Naive thymus-derived CD4-positive, alpha-beta T cell (primary cell): ENCODE results near the gene ARFGEF3. TPM values are rescaled to one million over a fixed set of nuclear protein-coding genes. Genes with fewer than 3 reads are reported as not detected.

Source experiments
- ATAC-seq: fragments of 150-1000 bp; cut with Tn5 transposase; 2 replicates; pipeline ENCODE4 v1.10.0; 2021; ENCODE audit warnings: mild to moderate bottlenecking, moderate library complexity
- CTCF ChIA-PET: fragments of 350-600 bp; sonication (Branson Sonifier 250); formaldehyde crosslinking; loops from one replicate; lab custom pipeline; 2021; ENCODE audit warnings: antibody characterized with exemption; lab: Charles Lee
- POLR2A ChIA-PET: fragments of 350-600 bp; sonication (Branson Sonifier 250); formaldehyde crosslinking; loops from one replicate; lab custom pipeline; 2021; ENCODE audit warnings: antibody characterized with exemption, inconsistent platforms; lab: Charles Lee
- DNase-seq, 9 donors: peaks; one replicate each; pipeline versions ENCODE4 v3.0.0 to v3.0.0-alpha.2; 2020 to 2022; ENCODE audit warnings: mixed read lengths in 1 of 9
- H3K27ac ChIP-seq: one replicate; pipeline ENCODE4 v1.7.0; 2013; ENCODE audit warnings: mild to moderate bottlenecking, low read depth, low read length, moderate library complexity
- H3K27me3 ChIP-seq, 2 donors: one replicate each; pipeline ENCODE4 v1.7.0; 2013; ENCODE audit warnings: low read length in 2 of 2, mild to moderate bottlenecking in 2 of 2, moderate library complexity in 2 of 2; ENCODE audit not compliant: control insufficient read depth in 2 of 2, insufficient read depth in 2 of 2
- H3K36me3 ChIP-seq, 3 experiments: 1 replicate in 2 of 3; 2 replicates in 1 of 3; pipeline ENCODE4 v1.7.0; 2013; ENCODE audit warnings: low read length in 3 of 3, mild to moderate bottlenecking in 3 of 3, moderate library complexity in 1 of 3; ENCODE audit not compliant: insufficient read depth in 3 of 3, control insufficient read depth in 2 of 3
- H3K4me1 ChIP-seq, 2 donors: one replicate each; pipeline ENCODE4 v1.7.0; 2013; ENCODE audit warnings: low read length in 2 of 2, mild to moderate bottlenecking in 2 of 2, moderate library complexity in 1 of 2; ENCODE audit not compliant: control insufficient read depth in 2 of 2, insufficient read depth in 2 of 2
- H3K4me3 ChIP-seq: 2 replicates; pipeline ENCODE4 v1.7.0; 2013; ENCODE audit warnings: mild to moderate bottlenecking, low read length
- H3K9me3 ChIP-seq, 3 experiments: 1 replicate in 2 of 3; 2 replicates in 1 of 3; pipeline ENCODE4 v1.7.0; 2013; ENCODE audit warnings: low read length in 3 of 3; ENCODE audit not compliant: control insufficient read depth in 2 of 3
- H3K27ac Mint-ChIP-seq, 9 donors: one replicate each; pipeline ENCODE4 v1.8.0; 2020 to 2022; ENCODE audit warnings: mixed read lengths in 9 of 9, mild to moderate bottlenecking in 8 of 9, moderate library complexity in 5 of 9, inconsistent platforms in 2 of 9
- H3K27me3 Mint-ChIP-seq, 5 donors: one replicate each; pipeline ENCODE4 v1.8.0; 2021 to 2022; ENCODE audit warnings: mixed read lengths in 5 of 5, mild to moderate bottlenecking in 1 of 5
- H3K36me3 Mint-ChIP-seq, 5 donors: one replicate each; pipeline ENCODE4 v1.8.0; 2020 to 2022; ENCODE audit warnings: mixed read lengths in 5 of 5, mild to moderate bottlenecking in 3 of 5, inconsistent platforms in 1 of 5
- H3K4me1 Mint-ChIP-seq, 7 donors: one replicate each; pipeline ENCODE4 v1.8.0; 2020 to 2022; ENCODE audit warnings: mixed read lengths in 7 of 7, mild to moderate bottlenecking in 3 of 7, inconsistent platforms in 1 of 7
- H3K4me3 Mint-ChIP-seq, 10 donors: one replicate each; pipeline ENCODE4 v1.8.0; 2020 to 2022; ENCODE audit warnings: mild to moderate bottlenecking in 10 of 10, mixed read lengths in 10 of 10, moderate library complexity in 6 of 10, inconsistent platforms in 2 of 10
- H3K9me3 Mint-ChIP-seq, 11 donors: one replicate each; pipeline ENCODE4 v1.8.0; 2020 to 2022; ENCODE audit warnings: mixed read lengths in 11 of 11, mild to moderate bottlenecking in 4 of 11, inconsistent platforms in 1 of 11, moderate library complexity in 1 of 11
- intact Hi-C, 2 donors: fragments of 100-400 bp; cut with micrococcal nuclease; formaldehyde crosslinking; loops; one replicate each; pipeline ENCODE4 v1.15.1; 2023
- polyA plus RNA-seq, 2 donors: library from polyadenylated mRNA; unstranded; fragments of 300-500 nt; fragmentation: Illumina TruSeq; gene quantifications; one replicate each; pipeline ENCODE4 v1.2.3, GENCODE V29; 2021
- total RNA-seq, 6 experiments: library from RNA in 5 of 6; stranded (reverse) in 5 of 6; gene quantifications; 1 replicate in 5 of 6; 2 replicates in 1 of 6; pipeline ENCODE4 v1.2.3 and lab custom pipeline; 2021 to 2026

ARFGEF3 gene
- total and polyA plus RNA-seq, 7 experiments from 2014 or later: 0.02 to 0.15 (median 0.03) TPM; not detected in 4

GRCh38 chr6:138240476-138241245 lies 78.9 kb downstream of the ARFGEF3 start:
- Mint-ChIP-seq H3K4me3 (no peak overlapping the region), H3K4me1 (no peaks in the 10 kb centered on the region), H3K9me3 (peaks cover 0 to 1% (median 0%) of the 10 kb centered on the region in 11 donors), H3K27ac (no peak overlapping the region), H3K36me3 (no peaks in the 10 kb centered on the region), H3K27me3 (peaks cover 0 to 31% (median 16%) of the 10 kb centered on the region in 5 donors)
- ChIA-PET CTCF (no interaction called here), POLR2A (no interaction called here)
- Histone ChIP-seq H3K27me3 (no peaks in the 10 kb centered on the region), H3K9me3 (no peaks in the 10 kb centered on the region), H3K36me3 (no peaks in the 10 kb centered on the region), H3K4me3 (no peak overlapping the region), H3K27ac (no peak overlapping the region), H3K4me1 (no peaks in the 10 kb centered on the region)
- intact Hi-C loops: no loop called here
- ATAC-seq (no peak), DNase-seq (no peak)

GRCh38 chr6:138241381-138241780 lies 79.6 kb downstream of the ARFGEF3 start:
- H3K4me3 Mint-ChIP-seq: no peak overlapping the region
- H3K27ac Mint-ChIP-seq: no peak overlapping the region
- Histone ChIP-seq H3K9me3 (no peaks in the 10 kb centered on the region), H3K4me3 (no peak overlapping the region), H3K36me3 (no peaks in the 10 kb centered on the region), H3K4me1 (no peaks in the 10 kb centered on the region), H3K27ac (no peak overlapping the region), H3K27me3 (no peaks in the 10 kb centered on the region)
- CTCF ChIA-PET: no interaction called here
- peaks cover 0 to 1% (median 0%) of the 10 kb centered on the region in 11 donors for H3K9me3 Mint-ChIP-seq
- H3K36me3 Mint-ChIP-seq: no peaks in the 10 kb centered on the region
- peaks cover 0 to 31% (median 16%) of the 10 kb centered on the region in 5 donors for H3K27me3 Mint-ChIP-seq
- intact Hi-C loops: no loop called here
- ATAC-seq (no peak), DNase-seq (no peak)
- H3K4me1 Mint-ChIP-seq: no peaks in the 10 kb centered on the region
- POLR2A ChIA-PET: no interaction called here

- H3K27me3 Mint-ChIP-seq: peaks cover 0 to 31% (median 16%) of the 10 kb centered on the region in 5 donors
- no peaks in the 10 kb centered on the region for H3K36me3 ChIP-seq
- no peak overlapping the region for H3K27ac Mint-ChIP-seq
- H3K9me3 Mint-ChIP-seq: peaks cover 0 to 1% (median 0%) of the 10 kb centered on the region in 11 donors
- no peaks in the 10 kb centered on the region for H3K36me3 Mint-ChIP-seq
- ATAC-seq (no peak), DNase-seq (no peak)
- H3K4me3 ChIP-seq: no peak overlapping the region
- ChIA-PET POLR2A (no interaction called here), CTCF (no interaction called here)
- no peak overlapping the region for H3K27ac ChIP-seq
- intact Hi-C loops: no loop called here
- H3K4me1 ChIP-seq: no peaks in the 10 kb centered on the region
- H3K27me3 ChIP-seq: no peaks in the 10 kb centered on the region
- no peak overlapping the region for H3K4me3 Mint-ChIP-seq
- no peaks in the 10 kb centered on the region for H3K4me1 Mint-ChIP-seq
- no peaks in the 10 kb centered on the region for H3K9me3 ChIP-seq
Observed at GRCh38 chr6:138241934-138242333, 80.2 kb downstream of the ARFGEF3 start.

- H3K9me3 Mint-ChIP-seq: peaks cover 0 to 1% (median 0%) of the 10 kb centered on the region in 11 donors
- Histone ChIP-seq H3K4me1 (no peaks in the 10 kb centered on the region), H3K9me3 (no peaks in the 10 kb centered on the region), H3K27me3 (no peaks in the 10 kb centered on the region), H3K27ac (no peak overlapping the region), H3K36me3 (no peaks in the 10 kb centered on the region), H3K4me3 (no peak overlapping the region)
- POLR2A ChIA-PET: no interaction called here
- CTCF ChIA-PET: no interaction called here
- H3K27ac Mint-ChIP-seq: no peak overlapping the region
- ATAC-seq (no peak), DNase-seq (no peak)
- H3K4me3 Mint-ChIP-seq: no peak overlapping the region
- H3K27me3 Mint-ChIP-seq: peaks cover 0 to 31% (median 16%) of the 10 kb centered on the region in 5 donors
- H3K4me1 Mint-ChIP-seq: no peaks in the 10 kb centered on the region
- H3K36me3 Mint-ChIP-seq: no peaks in the 10 kb centered on the region
- intact Hi-C loops: no loop called here
Observed at GRCh38 chr6:138242987-138243592, 81.4 kb downstream of the ARFGEF3 start.

- H3K9me3 ChIP-seq: no peaks in the 10 kb centered on the region
- H3K27me3 Mint-ChIP-seq: peaks cover 0 to 27% (median 12%) of the 10 kb centered on the region in 5 donors
- POLR2A ChIA-PET: no interaction called here
- no peaks in the 10 kb centered on the region for H3K4me1 Mint-ChIP-seq
- CTCF ChIA-PET: no interaction called here
- H3K27ac ChIP-seq: no peak overlapping the region
- H3K4me3 ChIP-seq: no peak overlapping the region
- H3K27me3 ChIP-seq: no peaks in the 10 kb centered on the region
- no peak overlapping the region for H3K27ac Mint-ChIP-seq
- no peaks in the 10 kb centered on the region for H3K36me3 Mint-ChIP-seq
- ATAC-seq (no peak), DNase-seq (no peak)
- no peak overlapping the region for H3K4me3 Mint-ChIP-seq
- H3K9me3 Mint-ChIP-seq: peaks cover 0 to 1% (median 0%) of the 10 kb centered on the region in 11 donors
- no peaks in the 10 kb centered on the region for H3K36me3 ChIP-seq
- intact Hi-C loops: no loop called here
- H3K4me1 ChIP-seq: no peaks in the 10 kb centered on the region
Observed at GRCh38 chr6:138245751-138246150, 84.0 kb downstream of the ARFGEF3 start.

GRCh38 chr6:138246650-138247440 lies 85.1 kb downstream of the ARFGEF3 start:
- Mint-ChIP-seq H3K4me1 (no peaks in the 10 kb centered on the region), H3K4me3 (no peak overlapping the region), H3K27ac (no peak overlapping the region), H3K36me3 (no peaks in the 10 kb centered on the region), H3K27me3 (peaks cover 0 to 27% (median 12%) of the 10 kb centered on the region in 5 donors), H3K9me3 (no peaks in the 10 kb centered on the region)
- no peak for DNase-seq
- H3K4me1 ChIP-seq: no peaks in the 10 kb centered on the region
- CTCF ChIA-PET: no interaction called here
- no peaks in the 10 kb centered on the region for H3K27me3 ChIP-seq
- no peaks in the 10 kb centered on the region for H3K36me3 ChIP-seq
- H3K4me3 ChIP-seq: no peak overlapping the region
- no peak for ATAC-seq
- intact Hi-C loops: no loop called here
- POLR2A ChIA-PET: no interaction called here
- no peaks in the 10 kb centered on the region for H3K9me3 ChIP-seq
- H3K27ac ChIP-seq: no peak overlapping the region
